Activated naive CD4-positive, alpha-beta T cell treated with anti-CD3 and anti-CD28 coated beads for 36 hours (primary cell): ENCODE measurements around the gene ARHGAP19. TPM values are rescaled to one million over a fixed set of nuclear protein-coding genes. Genes with fewer than 3 reads are reported as not detected.
"Not testable (repeated sequence)": the region's sequence is repeated elsewhere in the genome, so short reads cannot be mapped to it uniquely, and the experiment has no call there.

Experiments used
- CTCF ChIA-PET: fragments of 350-600 bp; sonication (Branson Sonifier 250); formaldehyde crosslinking; loops from one replicate; lab custom pipeline; 2021; ENCODE audit warnings: antibody characterized with exemption; lab: Charles Lee
- DNase-seq: peaks from one replicate; pipeline ENCODE4 v3.0.0-alpha.2; 2020
- H3K27ac Mint-ChIP-seq: one replicate; pipeline ENCODE4 v1.8.0; 2021; ENCODE audit warnings: mild to moderate bottlenecking, mixed read lengths
- H3K27me3 Mint-ChIP-seq: one replicate; pipeline ENCODE4 v1.8.0; 2021; ENCODE audit warnings: low read depth, mixed read lengths
- H3K36me3 Mint-ChIP-seq: one replicate; pipeline ENCODE4 v1.8.0; 2021; ENCODE audit warnings: low read depth, mixed read lengths
- H3K4me1 Mint-ChIP-seq: one replicate; pipeline ENCODE4 v1.8.0; 2021; ENCODE audit warnings: low read depth, mixed read lengths
- H3K4me3 Mint-ChIP-seq: one replicate; pipeline ENCODE4 v1.8.0; 2021; ENCODE audit warnings: mild to moderate bottlenecking, moderate library complexity, mixed read lengths
- H3K9me3 Mint-ChIP-seq: one replicate; pipeline ENCODE4 v1.8.0; 2021; ENCODE audit warnings: mixed read lengths
- intact Hi-C: fragments of 100-400 bp; cut with micrococcal nuclease; formaldehyde crosslinking; loops from one replicate; pipeline ENCODE4 v1.15.1; 2023
- total RNA-seq, 2 experiments: library from RNA; stranded (reverse); gene quantifications; one replicate each; pipeline ENCODE4 v1.2.3, GENCODE V29; 2021

The ARHGAP19 gene
- total RNA-seq, 2 experiments from 2014 or later: 76.7 to 91.9 TPM

GRCh38 chr10:97270523-97271154, 21.8 kb downstream of the ARHGAP19 start:
- H3K27me3 Mint-ChIP-seq: no peaks in the 10 kb centered on the region
- H3K4me1 Mint-ChIP-seq: peaks cover 4% of the 10 kb centered on the region
- DNase-seq: no peak
- no peak overlapping the region for H3K27ac Mint-ChIP-seq
- H3K4me3 Mint-ChIP-seq: no peak overlapping the region
- CTCF ChIA-PET: interaction anchor here (1.6 kb wide), 1 partner anchor 9 kb away, joined by 16 read pairs; no protein-coding TSS in a partner anchor
- peaks cover 5% of the 10 kb centered on the region for H3K36me3 Mint-ChIP-seq
- intact Hi-C loops: no loop called here
- H3K9me3 Mint-ChIP-seq: no peaks in the 10 kb centered on the region

GRCh38 chr10:97267671-97268070, 24.8 kb downstream of the ARHGAP19 start:
- no peak overlapping the region for H3K4me3 Mint-ChIP-seq
- no peak for DNase-seq
- H3K27me3 Mint-ChIP-seq: no peaks in the 10 kb centered on the region
- peaks cover 14% of the 10 kb centered on the region for H3K36me3 Mint-ChIP-seq
- H3K27ac Mint-ChIP-seq: no peak overlapping the region
- H3K9me3 Mint-ChIP-seq: no peaks in the 10 kb centered on the region
- intact Hi-C loops: no loop called here
- H3K4me1 Mint-ChIP-seq: peaks cover 4% of the 10 kb centered on the region
- CTCF ChIA-PET: interaction anchor here (1.7 kb wide), 1 partner anchor 11 kb away, joined by 6 read pairs; no protein-coding TSS in a partner anchor

- H3K4me3 Mint-ChIP-seq, CTCF ChIA-PET, intact Hi-C loops, H3K27me3 Mint-ChIP-seq, H3K4me1 Mint-ChIP-seq, H3K9me3 Mint-ChIP-seq, H3K27ac Mint-ChIP-seq, DNase-seq: not testable (repeated sequence)
- peaks cover 16% of the 10 kb centered on the region for H3K36me3 Mint-ChIP-seq
Measured at GRCh38 chr10:97265095-97265494, 27.3 kb downstream of the ARHGAP19 start.

GRCh38 chr10:97263971-97264370, 28.5 kb downstream of the ARHGAP19 start:
- no peak for DNase-seq
- Mint-ChIP-seq H3K9me3 (no peaks in the 10 kb centered on the region), H3K27me3 (no peaks in the 10 kb centered on the region), H3K4me3 (no peak overlapping the region), H3K36me3 (peaks cover 20% of the 10 kb centered on the region), H3K4me1 (peaks cover 4% of the 10 kb centered on the region), H3K27ac (no peak overlapping the region)
- intact Hi-C loops: no loop called here
- CTCF ChIA-PET: interaction anchor here (1.4 kb wide), 1 partner anchor 14 kb away, joined by 5 read pairs; no protein-coding TSS in a partner anchor

- Mint-ChIP-seq H3K4me3 (no peak overlapping the region), H3K4me1 (no peaks in the 10 kb centered on the region), H3K27ac (no peak overlapping the region), H3K27me3 (no peaks in the 10 kb centered on the region), H3K9me3 (no peaks in the 10 kb centered on the region), H3K36me3 (peaks cover 20% of the 10 kb centered on the region)
- CTCF ChIA-PET: interaction anchor here (0.6 kb wide), 1 partner anchor 193 kb away, joined by 3 read pairs; no protein-coding TSS in a partner anchor
- no peak for DNase-seq
- intact Hi-C loops: no loop called here
Measured at GRCh38 chr10:97261656-97262055, 30.8 kb downstream of the ARHGAP19 start.

GRCh38 chr10:97261183-97261582, 31.3 kb downstream of the ARHGAP19 start:
- Mint-ChIP-seq H3K9me3 (no peaks in the 10 kb centered on the region), H3K4me1 (no peaks in the 10 kb centered on the region), H3K36me3 (peaks cover 22% of the 10 kb centered on the region), H3K27ac (no peak overlapping the region), H3K27me3 (no peaks in the 10 kb centered on the region), H3K4me3 (no peak overlapping the region)
- DNase-seq: no peak
- intact Hi-C loops: no loop called here
- CTCF ChIA-PET: interaction anchor here (0.6 kb wide), 2 partner anchors 95 to 193 kb away, joined by 3 to 4 read pairs; no protein-coding TSS in a partner anchor

- no peaks in the 10 kb centered on the region for H3K9me3 Mint-ChIP-seq
- H3K27me3 Mint-ChIP-seq: no peaks in the 10 kb centered on the region
- peaks cover 22% of the 10 kb centered on the region for H3K36me3 Mint-ChIP-seq
- peak overlapping the region; percentile 6 for H3K27ac Mint-ChIP-seq
- no peaks in the 10 kb centered on the region for H3K4me1 Mint-ChIP-seq
- DNase-seq: no peak
- CTCF ChIA-PET: interaction anchor here (0.7 kb wide), 2 partner anchors 22 to 425 kb away, joined by 3 to 4 read pairs; no protein-coding TSS in a partner anchor
- intact Hi-C loops: no loop called here
- H3K4me3 Mint-ChIP-seq: no peak overlapping the region
Measured at GRCh38 chr10:97259119-97259518, 33.3 kb downstream of the ARHGAP19 start.

GRCh38 chr10:97256356-97256755, 36.1 kb downstream of the ARHGAP19 start:
- DNase-seq: no peak
- CTCF ChIA-PET: no interaction called here

GRCh38 chr10:97255512-97256293, 36.7 kb downstream of the ARHGAP19 start:
- Mint-ChIP-seq H3K4me3 (no peak overlapping the region), H3K9me3 (no peaks in the 10 kb centered on the region), H3K4me1 (no peaks in the 10 kb centered on the region), H3K27ac (no peak overlapping the region), H3K36me3 (peaks cover 28% of the 10 kb centered on the region), H3K27me3 (no peaks in the 10 kb centered on the region)
- DNase-seq: no peak
- CTCF ChIA-PET: no interaction called here
- intact Hi-C loops: no loop called here

More at GRCh38 chr10:97256356-97256755, 36.1 kb downstream of the ARHGAP19 start:
- intact Hi-C loops: no loop called here
- H3K4me3 Mint-ChIP-seq: no peak overlapping the region
- no peaks in the 10 kb centered on the region for H3K27me3 Mint-ChIP-seq
- no peaks in the 10 kb centered on the region for H3K4me1 Mint-ChIP-seq
- H3K27ac Mint-ChIP-seq: no peak overlapping the region
- peaks cover 28% of the 10 kb centered on the region for H3K36me3 Mint-ChIP-seq
- H3K9me3 Mint-ChIP-seq: no peaks in the 10 kb centered on the region

- no peak overlapping the region for H3K27ac Mint-ChIP-seq
- H3K9me3 Mint-ChIP-seq: no peaks in the 10 kb centered on the region
- no peak for DNase-seq
- intact Hi-C loops: no loop called here
- H3K36me3 Mint-ChIP-seq: peaks cover 28% of the 10 kb centered on the region
- H3K4me3 Mint-ChIP-seq: no peak overlapping the region
- H3K27me3 Mint-ChIP-seq: no peaks in the 10 kb centered on the region
- no peaks in the 10 kb centered on the region for H3K4me1 Mint-ChIP-seq
- CTCF ChIA-PET: no interaction called here
Measured at GRCh38 chr10:97254694-97255093, 37.7 kb downstream of the ARHGAP19 start.

- H3K4me1 Mint-ChIP-seq: no peaks in the 10 kb centered on the region
- H3K27me3 Mint-ChIP-seq: no peaks in the 10 kb centered on the region
- H3K27ac Mint-ChIP-seq: no peak overlapping the region
- intact Hi-C loops: no loop called here
- DNase-seq: no peak
- CTCF ChIA-PET: interaction anchor here (1.0 kb wide), 1 partner anchor 15 kb away, joined by 3 read pairs; no protein-coding TSS in a partner anchor
- H3K4me3 Mint-ChIP-seq: no peak overlapping the region
- H3K9me3 Mint-ChIP-seq: no peaks in the 10 kb centered on the region
- H3K36me3 Mint-ChIP-seq: peaks cover 28% of the 10 kb centered on the region
Measured at GRCh38 chr10:97250952-97251351, 41.5 kb downstream of the ARHGAP19 start.

- Mint-ChIP-seq H3K27ac (no peak overlapping the region), H3K27me3 (no peaks in the 10 kb centered on the region), H3K4me1 (no peaks in the 10 kb centered on the region), H3K36me3 (peaks cover 25% of the 10 kb centered on the region), H3K4me3 (no peak overlapping the region), H3K9me3 (no peaks in the 10 kb centered on the region)
- CTCF ChIA-PET: no interaction called here
- DNase-seq: no peak
- intact Hi-C loops: no loop called here
Measured at GRCh38 chr10:97243836-97244235, 48.6 kb downstream of the ARHGAP19 start.
